Natural killer cell treated with Interleukin-12 subunit alpha and Interleukin-12 subunit beta and Interleukin-15 and Interleukin-18, amount 100 ng/mL, for 72 hours (primary cell): ENCODE results near the gene LRRC10B. TPM values are rescaled to one million over a fixed set of nuclear protein-coding genes. Genes with fewer than 3 reads are reported as not detected.

Source experiments
- ATAC-seq, 2 donors: fragments of 150-1000 bp; cut with Tn5 transposase in 1 of 2; sonication (Bioruptor Pico), chemical (Tn5 transposase) in 1 of 2; 2 replicates each; pipeline ENCODE4 v1.10.0; 2021
- DNase-seq: peaks from one replicate; pipeline ENCODE4 v3.0.0; 2022; ENCODE audit warnings: low spot score
- H3K27ac Mint-ChIP-seq, 2 donors: 1 replicate in 1 of 2; 2 replicates in 1 of 2; pipeline ENCODE4 v1.8.0; 2022; ENCODE audit warnings: mixed read lengths in 2 of 2, mild to moderate bottlenecking in 1 of 2, moderate library complexity in 1 of 2
- H3K27me3 Mint-ChIP-seq, 2 donors: 1 replicate in 1 of 2; 2 replicates in 1 of 2; pipeline ENCODE4 v1.8.0; 2022; ENCODE audit warnings: mixed read lengths in 2 of 2
- H3K36me3 Mint-ChIP-seq: one replicate; pipeline ENCODE4 v1.8.0; 2022; ENCODE audit warnings: mixed read lengths
- H3K4me1 Mint-ChIP-seq, 2 donors: 1 replicate in 1 of 2; 2 replicates in 1 of 2; pipeline ENCODE4 v1.8.0; 2022; ENCODE audit warnings: low read depth in 2 of 2, mixed read lengths in 2 of 2, mild to moderate bottlenecking in 1 of 2
- H3K4me3 Mint-ChIP-seq: one replicate; pipeline ENCODE4 v1.8.0; 2022; ENCODE audit warnings: mixed read lengths
- H3K9me3 Mint-ChIP-seq: 2 replicates; pipeline ENCODE4 v1.8.0; 2022; ENCODE audit warnings: mixed read lengths
- total RNA-seq, 2 donors: library from RNA; stranded (reverse); gene quantifications; one replicate each; pipeline ENCODE4 v1.2.3, GENCODE V29; 2022

LRRC10B gene
- total RNA-seq, 2 donors from 2014 or later: not detected

- Mint-ChIP-seq H3K4me1 (peaks cover 4 to 5% of the 10 kb centered on the region in 2 donors), H3K27me3 (peaks cover 22 to 28% of the 10 kb centered on the region in 2 donors), H3K36me3 (no peaks in the 10 kb centered on the region), H3K4me3 (no peak overlapping the region), H3K27ac (no peak overlapping the region), H3K9me3 (no peaks in the 10 kb centered on the region)
- ATAC-seq: no peak
- no peak for DNase-seq
Measured at GRCh38 chr11:61507012-61507768, 1.4 kb upstream of the LRRC10B start.

DNA sequence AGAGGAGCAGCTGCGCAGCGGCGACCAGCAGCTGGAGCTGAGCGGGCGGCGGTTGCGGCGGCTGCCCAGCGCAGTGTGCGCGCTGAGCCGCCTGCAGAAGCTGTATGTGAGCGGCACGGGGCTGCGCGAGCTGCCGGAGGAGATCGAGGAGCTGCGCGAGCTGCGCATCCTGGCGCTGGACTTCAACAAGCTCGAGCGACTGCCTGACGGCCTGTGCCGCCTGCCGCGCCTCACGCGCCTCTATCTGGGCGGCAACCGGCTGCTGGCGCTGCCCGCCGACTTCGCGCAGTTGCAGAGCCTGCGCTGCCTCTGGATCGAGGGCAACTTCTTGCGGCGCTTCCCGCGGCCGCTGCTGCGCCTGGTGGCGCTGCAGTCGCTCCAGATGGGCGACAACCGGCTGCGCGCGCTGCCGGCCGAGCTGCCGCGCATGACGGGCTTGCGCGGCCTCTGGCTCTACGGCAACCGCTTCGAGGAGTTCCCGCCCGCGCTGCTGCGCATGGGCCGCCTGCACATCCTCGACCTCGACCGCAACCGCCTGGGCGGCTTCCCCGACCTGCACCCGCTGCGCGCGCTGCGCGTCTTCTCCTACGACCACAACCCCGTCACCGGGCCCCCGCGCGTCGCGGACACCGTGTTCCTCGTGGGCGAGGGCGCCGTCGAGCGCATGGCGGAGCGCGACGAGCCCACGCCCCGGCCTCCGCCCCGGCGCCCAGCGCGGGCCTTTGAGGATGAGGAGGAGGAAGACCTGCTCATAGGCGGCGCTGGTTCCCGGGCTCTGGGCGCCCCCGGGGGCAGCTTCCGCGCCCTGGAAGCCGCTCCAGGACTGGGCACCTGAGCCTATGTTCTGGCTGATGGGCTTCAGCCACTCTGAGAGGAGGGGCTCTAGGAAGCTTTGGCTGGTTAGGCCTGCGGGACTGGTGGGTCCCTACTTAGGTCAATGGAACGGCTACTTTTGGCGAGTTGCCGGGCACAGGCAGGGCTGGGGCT, 787 bp downstream of the LRRC10B start:
- ATAC-seq: peak; percentile 85 to 88
- no peaks in the 10 kb centered on the region for H3K36me3 Mint-ChIP-seq
- peaks cover 28% of the 10 kb centered on the region in 2 donors for H3K27me3 Mint-ChIP-seq
- no peaks in the 10 kb centered on the region for H3K9me3 Mint-ChIP-seq
- peaks cover 4 to 5% of the 10 kb centered on the region in 2 donors for H3K4me1 Mint-ChIP-seq
- H3K4me3 Mint-ChIP-seq: no peak overlapping the region
- peak; percentile 77 for DNase-seq
- no peak overlapping the region for H3K27ac Mint-ChIP-seq

GRCh38 chr11:61510166-61510919, 1.8 kb downstream of the LRRC10B start:
- no peak overlapping the region for H3K4me3 Mint-ChIP-seq
- no peaks in the 10 kb centered on the region for H3K9me3 Mint-ChIP-seq
- no peak overlapping the region for H3K27ac Mint-ChIP-seq
- no peak for DNase-seq
- H3K4me1 Mint-ChIP-seq: peaks cover 4 to 5% of the 10 kb centered on the region in 2 donors
- no peaks in the 10 kb centered on the region for H3K36me3 Mint-ChIP-seq
- peaks cover 20 to 28% of the 10 kb centered on the region in 2 donors for H3K27me3 Mint-ChIP-seq
- no peak for ATAC-seq

- Mint-ChIP-seq H3K27ac (no peak overlapping the region), H3K4me1 (peaks cover 4 to 5% of the 10 kb centered on the region in 2 donors), H3K4me3 (no peak overlapping the region), H3K27me3 (peaks cover 20 to 28% of the 10 kb centered on the region in 2 donors), H3K9me3 (no peaks in the 10 kb centered on the region), H3K36me3 (no peaks in the 10 kb centered on the region)
- DNase-seq (no peak), ATAC-seq (no peak)
Measured at GRCh38 chr11:61510974-61511373, 2.4 kb downstream of the LRRC10B start.

DNA sequence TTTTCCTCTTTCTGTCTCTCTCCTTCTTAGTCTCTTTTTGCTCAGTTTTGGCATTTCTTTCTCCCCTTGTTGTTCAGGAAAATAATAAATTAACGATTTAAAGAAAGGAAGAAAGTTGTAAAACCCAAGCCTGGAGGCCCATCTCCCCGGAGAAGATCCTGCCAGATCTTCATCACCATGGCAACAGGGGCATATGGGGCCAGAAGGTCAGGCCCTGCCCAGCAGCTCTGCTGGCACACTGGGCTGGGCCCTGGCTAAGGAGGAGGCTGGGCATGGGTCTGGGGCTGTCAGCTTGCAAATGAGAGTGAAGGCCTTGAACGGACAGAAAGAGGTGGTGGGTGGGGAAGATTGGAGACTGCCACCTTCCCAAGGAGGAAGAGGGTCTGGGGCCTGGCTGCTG, 2.8 kb downstream of the LRRC10B start:
- H3K27ac Mint-ChIP-seq: no peak overlapping the region
- peaks cover 20 to 26% of the 10 kb centered on the region in 2 donors for H3K27me3 Mint-ChIP-seq
- H3K4me1 Mint-ChIP-seq: peaks cover 4 to 5% of the 10 kb centered on the region in 2 donors
- no peaks in the 10 kb centered on the region for H3K9me3 Mint-ChIP-seq
- no peaks in the 10 kb centered on the region for H3K36me3 Mint-ChIP-seq
- no peak for ATAC-seq
- H3K4me3 Mint-ChIP-seq: no peak overlapping the region
- no peak for DNase-seq

DNA sequence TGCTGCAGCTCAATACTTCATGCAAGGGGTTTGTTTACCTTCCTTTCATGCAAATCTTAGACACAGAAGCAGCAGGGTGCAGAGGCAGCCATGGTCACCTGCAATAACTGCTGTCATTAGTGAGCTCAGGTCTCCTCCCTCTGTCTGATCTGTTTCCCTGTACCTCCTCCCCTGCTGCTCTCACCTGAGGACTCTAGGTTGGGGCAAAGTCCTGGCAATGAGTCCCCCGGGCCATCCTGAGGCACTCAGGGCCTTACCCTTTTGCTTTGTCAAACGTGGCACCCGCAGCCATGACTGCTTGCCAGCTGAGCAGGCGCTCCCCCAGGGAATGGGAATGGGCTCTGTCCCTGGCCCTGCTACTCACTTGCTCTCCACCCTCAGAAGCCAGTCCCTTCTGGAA, 3.9 kb downstream of the LRRC10B start:
- no peaks in the 10 kb centered on the region for H3K9me3 Mint-ChIP-seq
- no peak for ATAC-seq
- no peak overlapping the region for H3K27ac Mint-ChIP-seq
- no peaks in the 10 kb centered on the region for H3K36me3 Mint-ChIP-seq
- H3K4me1 Mint-ChIP-seq: peaks cover 12% of the 10 kb centered on the region in 2 donors
- peaks cover 17 to 25% of the 10 kb centered on the region in 2 donors for H3K27me3 Mint-ChIP-seq
- H3K4me3 Mint-ChIP-seq: no peak overlapping the region
- no peak for DNase-seq

DNA sequence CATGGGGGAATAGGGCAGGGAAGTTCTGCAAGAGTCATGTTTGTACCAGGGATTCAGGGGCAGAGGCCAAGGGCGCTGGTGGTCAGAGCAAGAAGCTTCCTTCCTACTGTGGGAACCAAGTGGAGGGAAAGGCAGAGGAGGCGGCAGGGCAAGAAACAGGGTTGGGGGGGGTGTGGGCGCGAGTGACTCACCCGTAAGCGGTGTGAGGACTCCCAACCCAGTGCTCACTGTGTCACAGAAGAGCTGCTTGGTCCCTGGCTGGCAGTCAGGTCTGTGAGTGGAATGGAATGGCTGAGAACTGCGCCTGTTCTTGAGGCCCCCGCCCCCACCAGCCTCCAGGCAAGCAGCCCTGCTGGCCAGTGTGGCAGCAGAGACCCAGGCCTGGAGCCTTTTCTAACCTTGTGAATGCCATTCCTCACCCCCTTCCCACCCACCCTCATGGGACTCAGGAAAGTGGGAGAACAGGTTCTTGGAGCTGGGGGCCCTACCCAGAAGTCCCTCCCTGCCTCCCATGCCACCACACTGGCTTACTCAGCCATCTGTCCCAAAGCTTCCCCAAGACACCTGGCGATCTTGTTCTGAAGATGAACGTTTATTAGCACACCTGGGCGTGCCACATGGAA, 4.7 kb downstream of the LRRC10B start:
- Mint-ChIP-seq H3K27ac (no peak overlapping the region), H3K9me3 (no peaks in the 10 kb centered on the region), H3K27me3 (peaks cover 9 to 20% of the 10 kb centered on the region in 2 donors), H3K4me3 (no peak overlapping the region), H3K36me3 (no peaks in the 10 kb centered on the region), H3K4me1 (peaks cover 7 to 8% of the 10 kb centered on the region in 2 donors)
- DNase-seq (no peak), ATAC-seq (no peak)

DNA sequence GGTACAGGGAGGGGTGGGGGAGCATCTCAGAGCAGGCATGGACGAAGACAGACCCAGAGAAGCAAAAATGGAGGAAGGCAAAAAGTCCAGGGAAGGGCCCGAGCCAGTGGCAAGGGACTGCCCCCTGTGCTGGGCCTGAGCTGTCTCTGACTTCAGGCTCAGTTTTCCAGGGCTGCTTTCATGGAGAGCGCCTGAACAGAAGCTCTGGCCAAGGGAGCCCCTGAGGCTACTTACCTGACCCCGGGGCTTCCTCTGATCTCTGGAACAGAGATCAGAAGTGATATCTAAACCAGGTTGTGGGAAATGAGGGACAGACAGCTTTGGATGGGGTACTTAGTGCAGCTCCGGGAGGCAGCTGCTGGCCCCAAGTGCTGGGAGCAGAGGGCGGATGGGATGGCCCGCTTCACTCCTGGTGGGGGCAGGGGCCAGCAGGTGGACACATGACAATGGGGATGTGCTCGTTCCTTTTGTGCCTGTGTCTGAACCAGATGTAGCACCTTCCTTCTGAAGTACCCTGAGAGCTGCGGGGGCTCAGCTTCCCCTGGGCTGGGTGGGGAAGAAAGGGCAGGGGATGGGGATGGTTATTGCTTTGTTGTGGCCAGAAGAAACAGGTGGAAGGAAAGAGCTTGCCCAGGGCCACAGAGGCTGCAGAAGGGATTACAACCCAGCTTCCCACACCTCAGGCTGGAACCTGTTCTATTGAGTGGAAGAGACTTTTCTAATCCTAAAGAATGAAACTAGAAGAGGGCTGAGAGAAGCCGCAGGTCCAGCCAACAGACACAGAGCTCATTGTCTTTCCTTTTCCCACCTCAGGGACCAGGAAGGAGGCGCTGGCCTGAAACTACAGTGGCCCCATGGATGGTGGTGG, 5.7 kb downstream of the LRRC10B start:
- Mint-ChIP-seq H3K9me3 (no peaks in the 10 kb centered on the region), H3K4me3 (no peak overlapping the region), H3K27me3 (peaks cover 8 to 22% of the 10 kb centered on the region in 2 donors), H3K4me1 (peaks cover 7 to 8% of the 10 kb centered on the region in 2 donors), H3K36me3 (no peaks in the 10 kb centered on the region), H3K27ac (no peak overlapping the region)
- no peak for ATAC-seq
- no peak for DNase-seq

DNA sequence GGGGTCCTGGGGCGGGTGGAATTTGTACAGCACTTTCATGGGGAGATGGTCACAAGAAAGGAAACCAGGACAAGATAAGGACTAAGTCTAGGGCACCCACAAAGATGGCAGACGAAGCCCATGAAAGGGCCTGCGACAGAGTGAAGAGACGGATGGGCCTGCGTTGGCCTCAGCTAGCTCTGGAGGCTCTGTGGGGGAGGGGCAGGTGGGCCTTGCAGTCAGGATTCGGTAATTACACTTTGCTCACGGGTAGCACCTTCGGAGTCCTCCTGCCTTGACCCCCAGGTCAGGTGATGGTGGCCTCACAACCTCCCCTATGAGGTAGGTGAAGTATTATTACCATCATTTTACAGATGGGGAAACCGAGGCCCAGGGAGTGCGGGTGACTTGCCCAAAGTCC, 7.1 kb downstream of the LRRC10B start:
- Mint-ChIP-seq H3K9me3 (no peaks in the 10 kb centered on the region), H3K27ac (no peak overlapping the region), H3K4me3 (no peak overlapping the region), H3K36me3 (no peaks in the 10 kb centered on the region), H3K27me3 (peaks cover 8 to 21% of the 10 kb centered on the region in 2 donors), H3K4me1 (peaks cover 7 to 8% of the 10 kb centered on the region in 2 donors)
- ATAC-seq (no peak), DNase-seq (no peak)

- peaks cover 4 to 18% of the 10 kb centered on the region in 2 donors for H3K27me3 Mint-ChIP-seq
- DNase-seq (no peak), ATAC-seq (no peak)
- H3K36me3 Mint-ChIP-seq: no peaks in the 10 kb centered on the region
- H3K9me3 Mint-ChIP-seq: no peaks in the 10 kb centered on the region
- H3K4me1 Mint-ChIP-seq: peaks cover 7 to 8% of the 10 kb centered on the region in 2 donors
- H3K4me3 Mint-ChIP-seq: no peak overlapping the region
- peak overlapping the region in 1 of 2 donors; percentile 48 for H3K27ac Mint-ChIP-seq
Measured at GRCh38 chr11:61516191-61516590, 7.6 kb downstream of the LRRC10B start.

GRCh38 chr11:61516675-61517572, 8.4 kb downstream of the LRRC10B start:
- ATAC-seq (peak in 1 of 2 donors; percentile 53), DNase-seq (no peak)
- Mint-ChIP-seq H3K27ac (peak overlapping the region in 1 of 2 donors; percentile 48), H3K4me1 (peaks cover 7 to 8% of the 10 kb centered on the region in 2 donors), H3K36me3 (no peaks in the 10 kb centered on the region), H3K9me3 (no peaks in the 10 kb centered on the region), H3K4me3 (peak overlapping the region; percentile 13), H3K27me3 (peaks cover 0 to 16% of the 10 kb centered on the region in 2 donors)
